KG1 (cell line): ENCODE data around the gene POLR1A.

Source experiments
- DNase-seq: peaks from one replicate; lab custom pipeline; 2025; lab: John Stamatoyannopoulos, UW

POLR1A gene

DNA sequence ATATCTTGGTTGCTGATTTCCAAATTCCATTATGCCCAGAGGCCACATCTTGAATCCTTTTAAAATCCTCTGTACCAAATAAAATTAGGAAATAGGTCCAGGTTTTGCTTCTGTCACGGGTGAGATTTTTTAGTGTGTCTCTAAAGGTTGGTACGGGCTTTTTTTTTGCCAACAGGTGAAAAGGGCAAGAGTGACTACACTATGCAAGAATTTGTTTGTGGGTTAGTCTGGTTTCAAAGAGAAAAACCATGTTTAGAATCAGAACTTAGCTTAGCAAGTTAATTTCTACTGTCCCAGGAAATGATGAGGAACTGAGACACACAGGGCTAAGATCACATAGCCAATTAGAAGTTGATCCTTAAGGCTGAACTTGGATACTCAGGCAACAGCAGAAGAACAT lies 41.7 kb downstream of the POLR1A start:
- DNase-seq, result no peak

DNA sequence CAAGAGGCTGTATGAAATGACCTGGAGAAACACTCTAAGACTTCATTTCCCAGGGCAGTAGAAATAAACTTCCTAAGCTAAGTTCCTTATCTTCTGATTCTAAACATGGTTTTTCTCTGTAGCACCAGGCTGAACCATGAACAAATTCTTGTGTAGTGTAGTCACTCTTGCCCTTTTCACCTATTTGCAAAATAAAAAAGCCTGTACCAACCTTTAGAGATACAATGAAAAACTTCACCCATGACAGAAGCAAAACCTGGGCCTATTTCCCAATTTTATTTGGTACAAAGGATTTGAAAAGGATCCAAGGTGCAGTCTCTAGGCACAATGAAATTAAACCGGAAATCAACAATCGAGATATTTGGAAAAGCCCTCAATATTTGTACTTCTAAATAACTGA lies 43.6 kb downstream of the POLR1A start:
- no peak for DNase-seq

DNA sequence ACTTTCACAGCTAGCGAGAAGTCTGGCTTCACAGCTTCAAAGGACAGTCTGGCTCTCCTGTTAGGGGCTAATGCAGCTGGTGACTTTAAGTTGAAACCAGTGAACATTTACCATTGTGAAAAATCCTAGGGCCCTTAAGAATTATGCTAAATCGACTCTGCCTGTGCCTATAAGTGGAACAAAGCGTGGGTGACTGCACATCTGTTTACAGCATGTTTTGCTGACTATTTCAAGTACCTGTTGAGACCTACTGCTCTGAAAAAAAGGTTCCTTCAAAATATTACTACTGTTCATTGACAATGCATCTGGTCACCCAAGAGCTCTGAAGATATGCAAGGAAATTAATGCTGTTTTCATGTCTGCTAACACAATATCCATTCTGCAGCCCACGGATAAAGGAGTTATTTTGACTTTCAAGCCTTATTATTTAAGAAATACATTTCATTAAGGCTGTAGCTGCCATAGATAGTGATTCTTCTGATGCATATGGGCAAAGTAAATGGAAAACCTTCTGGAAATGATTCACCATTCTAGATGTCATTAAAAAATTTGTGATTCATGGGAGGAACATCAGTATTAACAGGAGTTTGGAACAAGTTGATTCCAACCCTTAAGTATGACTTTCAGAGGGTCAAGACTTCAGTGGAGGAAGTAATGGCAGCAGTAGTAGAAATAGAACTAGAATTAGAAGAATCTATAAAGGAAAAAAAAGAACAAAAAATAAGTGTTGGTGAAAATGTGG lies 48.9 kb downstream of the POLR1A start:
- DNase-seq, result no peak

DNA sequence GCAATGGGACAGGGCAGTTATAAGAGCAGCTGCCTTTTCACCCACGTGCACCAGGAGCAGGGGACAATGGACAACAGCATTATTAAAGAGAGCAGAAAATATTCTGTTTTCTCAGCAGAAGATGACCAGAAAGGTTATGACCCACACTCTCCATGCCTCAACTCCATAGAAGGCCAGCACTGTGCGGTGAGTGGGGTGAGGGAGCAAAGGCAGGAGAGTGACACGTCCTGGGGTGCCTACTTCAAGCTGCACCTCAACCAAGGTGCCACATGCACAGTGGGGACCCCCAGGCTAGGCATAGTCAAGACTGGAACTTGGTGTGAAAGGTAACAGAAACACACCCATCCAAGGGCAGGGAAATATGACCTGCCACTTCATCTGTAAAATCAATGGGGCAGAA lies 50.4 kb downstream of the POLR1A start:
- no peak for DNase-seq

DNA sequence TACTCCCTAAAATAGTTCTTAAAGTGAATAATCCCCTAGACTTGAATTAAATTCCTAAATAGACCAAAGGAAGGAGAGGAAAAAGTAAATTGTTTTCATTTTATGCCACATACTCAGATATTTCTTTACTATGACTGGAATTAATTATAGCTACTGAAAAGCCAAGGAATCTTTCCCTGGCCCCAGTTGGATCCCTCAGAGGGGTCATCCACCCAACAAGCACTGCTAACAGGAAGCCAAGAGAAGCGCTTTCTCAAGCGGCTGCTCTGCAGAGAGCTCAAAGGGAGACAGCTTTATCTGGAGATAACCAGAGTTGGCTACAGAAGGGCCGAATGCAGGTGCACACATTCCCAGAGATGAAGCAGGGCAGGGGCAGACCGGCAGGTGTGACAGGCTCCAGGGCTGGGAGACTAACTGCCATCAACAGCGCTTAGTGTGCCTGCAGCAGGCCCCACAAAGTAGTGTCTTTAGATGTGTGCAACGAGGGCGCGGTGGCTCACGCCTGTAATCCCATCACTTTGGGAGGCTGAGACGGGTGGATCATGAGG lies 51.1 kb downstream of the POLR1A start:
- no peak for DNase-seq

DNA sequence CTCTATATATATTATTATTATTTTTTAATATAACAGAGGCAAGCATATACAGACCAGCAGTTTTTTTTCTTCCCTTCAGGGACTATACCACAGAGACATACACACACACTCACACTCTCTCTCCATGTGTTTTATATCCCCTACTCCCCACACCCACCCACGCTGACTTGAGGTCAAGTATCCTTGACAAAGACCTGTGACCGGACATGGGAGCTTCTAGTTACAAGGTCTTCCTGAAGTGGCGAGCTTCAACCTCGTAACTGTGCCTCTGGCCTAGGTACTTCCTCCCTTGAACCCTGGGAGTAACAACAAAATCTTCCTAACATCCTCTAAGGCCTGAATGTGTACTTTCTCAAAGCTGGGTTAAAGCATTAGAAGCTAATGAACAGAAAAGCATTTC lies 52.5 kb downstream of the POLR1A start:
- no peak for DNase-seq

DNA sequence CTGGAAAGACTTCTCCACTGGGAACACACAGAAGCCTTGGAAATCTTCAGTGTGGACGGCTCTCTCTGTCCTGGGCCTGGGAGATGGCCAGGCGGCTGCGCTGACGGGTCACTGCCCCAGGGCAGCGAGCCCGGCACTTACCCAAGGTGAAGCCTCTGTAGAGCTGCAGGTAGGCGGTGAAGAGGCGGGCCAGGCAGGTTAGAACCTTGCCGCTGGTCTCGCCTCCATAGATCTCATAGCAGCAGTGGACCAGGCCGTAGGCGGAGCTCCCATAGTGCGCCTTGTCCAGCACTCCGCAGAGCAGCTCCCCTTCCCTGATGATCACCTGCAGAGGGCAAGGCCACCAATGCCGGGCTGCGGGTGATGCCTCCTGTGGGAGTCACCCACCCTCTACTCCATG lies 53.0 kb downstream of the POLR1A start:
- no peak for DNase-seq

DNA sequence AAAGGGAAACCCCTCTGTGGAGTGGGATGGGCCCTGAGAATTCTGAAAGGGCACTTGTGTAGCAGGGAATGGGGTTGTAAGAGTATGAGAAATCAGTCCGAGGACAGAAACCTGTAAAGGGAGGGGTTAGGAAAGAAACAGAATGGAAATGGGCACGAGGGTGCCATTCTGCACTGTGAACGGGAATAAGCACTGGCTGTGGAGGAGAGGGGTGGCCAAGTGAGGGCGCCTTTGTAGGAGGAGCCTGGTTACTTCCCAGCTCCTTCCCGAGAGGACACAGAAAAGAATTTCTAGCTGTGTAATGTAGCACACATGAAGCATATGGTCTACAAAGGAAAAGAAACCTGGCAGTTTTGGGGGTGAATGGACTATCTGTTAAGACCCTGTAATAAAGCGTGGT lies 53.4 kb downstream of the POLR1A start:
- DNase-seq, result no peak

DNA sequence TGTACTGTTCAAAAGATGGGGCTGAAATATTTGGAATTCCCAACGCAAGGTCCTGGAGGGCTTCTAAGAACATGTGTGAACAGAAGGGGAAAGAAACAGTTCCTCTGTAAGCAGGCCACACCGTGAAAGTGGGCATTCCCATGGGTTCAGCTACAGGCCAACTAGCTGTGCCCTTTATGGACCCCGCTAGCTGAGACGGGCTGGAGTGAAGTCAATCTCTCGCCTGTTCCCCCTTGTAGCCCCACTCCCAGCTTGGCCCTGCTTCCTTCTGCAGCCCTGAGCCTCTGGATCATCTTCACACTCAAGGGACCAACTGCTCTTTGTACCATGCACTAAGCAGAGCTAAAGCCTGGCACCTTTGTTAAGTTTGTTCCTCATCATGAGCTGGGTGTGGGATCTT lies 55.4 kb downstream of the POLR1A start:
- DNase-seq, result no peak

DNA sequence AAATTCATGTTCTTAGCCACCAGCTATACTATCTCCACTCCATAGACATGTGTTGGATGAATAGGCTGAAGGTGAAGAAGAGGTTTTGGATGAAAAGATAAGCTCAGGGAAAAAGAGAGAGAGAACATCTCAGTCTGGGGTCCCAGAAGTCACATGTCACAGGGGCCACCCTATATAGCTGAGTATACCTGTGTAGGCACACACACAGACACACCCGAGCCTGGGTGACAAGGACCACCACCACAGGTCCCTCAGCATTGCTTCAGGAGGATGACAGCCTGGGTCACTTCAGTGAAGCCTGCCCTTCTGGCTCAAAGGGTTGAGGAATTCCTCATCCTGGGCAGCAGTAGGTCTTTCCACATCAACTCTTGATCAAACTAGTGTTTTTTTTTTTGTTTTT lies 56.2 kb downstream of the POLR1A start:
- no peak for DNase-seq

DNA sequence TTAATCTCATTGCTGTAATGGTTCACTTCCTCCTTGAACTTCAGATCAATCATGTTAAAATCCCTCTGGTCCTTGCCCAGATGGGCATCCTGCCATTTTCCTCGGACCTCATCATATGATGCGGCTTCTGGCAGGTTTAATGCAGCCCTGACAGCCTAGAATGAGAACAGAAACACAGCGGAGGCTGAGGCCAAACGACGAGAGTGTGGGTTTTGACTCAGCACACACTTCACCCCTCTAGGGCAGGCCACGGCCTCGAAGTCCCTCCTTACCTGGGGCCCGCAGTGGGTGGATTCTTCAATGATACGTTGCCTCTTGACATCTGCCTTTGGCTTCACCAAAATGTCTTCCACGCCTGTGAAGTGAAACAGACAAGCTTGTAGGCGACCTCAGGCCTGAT lies 56.8 kb downstream of the POLR1A start:
- DNase-seq, result no peak

DNA sequence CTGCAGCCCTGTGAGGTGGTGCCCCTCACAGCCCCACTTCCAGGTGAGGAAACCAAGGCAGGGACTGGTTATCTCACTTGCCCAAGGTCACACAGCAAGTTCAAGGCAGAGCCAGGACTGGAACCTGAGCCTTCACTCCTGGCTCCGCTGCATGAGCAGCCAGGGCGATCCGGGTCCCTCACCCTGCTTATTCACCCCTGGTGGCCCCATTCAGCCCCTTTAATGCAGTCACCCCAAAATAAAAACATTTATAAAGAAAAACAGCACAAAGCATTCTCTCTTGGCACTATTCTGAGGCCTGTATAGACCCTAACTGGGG lies 57.3 kb downstream of the POLR1A start:
- no peak for DNase-seq

DNA sequence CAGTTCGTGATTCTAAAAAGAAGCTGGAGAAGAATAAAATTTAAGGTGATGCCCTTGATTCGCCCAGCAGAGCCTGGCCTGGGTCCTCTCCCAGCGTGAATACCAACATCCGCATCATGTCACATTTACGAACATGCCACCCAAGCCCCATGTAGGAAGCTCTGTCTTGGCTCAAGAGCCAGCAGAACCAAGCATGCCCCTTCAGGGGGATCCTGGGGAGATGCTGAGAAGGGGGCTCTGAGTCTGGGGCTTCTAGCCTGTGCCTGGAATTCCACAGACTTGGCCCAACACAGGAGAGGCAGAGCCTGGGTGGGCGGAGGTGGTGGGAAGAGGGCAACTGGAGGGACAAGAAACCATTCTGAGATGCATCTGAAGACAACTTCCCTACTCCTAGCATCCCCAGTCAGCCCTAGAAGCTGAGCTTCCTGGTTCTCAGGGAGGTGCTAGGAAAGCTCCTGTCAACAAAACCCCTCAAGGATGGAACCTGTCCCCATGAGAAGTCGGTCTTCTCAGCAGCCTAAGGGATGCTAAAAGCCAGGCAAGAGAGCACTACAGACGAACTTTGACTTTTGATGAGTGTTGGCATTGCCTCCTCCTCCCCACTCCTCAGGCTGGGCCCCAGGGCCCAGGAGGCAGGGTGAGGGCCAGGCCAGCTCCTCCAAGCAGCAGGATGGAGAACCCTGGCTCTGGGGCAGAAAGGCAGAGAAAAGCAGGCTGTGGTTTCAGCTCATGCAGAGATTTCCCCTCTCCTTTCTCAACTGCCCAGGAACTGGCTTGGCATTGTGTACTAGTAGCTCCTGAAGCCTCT lies 57.9 kb downstream of the POLR1A start:
- no peak for DNase-seq

DNA sequence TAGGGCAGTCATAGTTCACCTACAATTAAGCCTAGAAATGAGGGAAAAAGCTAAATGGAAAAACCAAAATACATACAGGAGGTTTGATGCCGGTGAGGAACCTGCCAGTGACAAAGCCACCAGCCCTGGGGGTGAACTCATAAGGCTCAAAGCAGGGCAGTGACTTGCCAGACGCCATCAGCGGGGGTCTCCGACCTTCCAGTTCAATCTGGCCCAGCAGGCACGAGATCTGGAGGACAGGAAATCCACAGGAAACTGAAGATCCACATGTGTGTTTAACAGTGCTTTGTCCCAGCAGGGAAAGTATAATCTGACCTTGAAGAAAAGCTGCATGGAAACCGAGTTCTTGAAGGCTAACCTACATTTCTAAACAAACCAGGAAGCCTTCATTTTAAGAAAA lies 60.1 kb downstream of the POLR1A start:
- no peak for DNase-seq

DNA sequence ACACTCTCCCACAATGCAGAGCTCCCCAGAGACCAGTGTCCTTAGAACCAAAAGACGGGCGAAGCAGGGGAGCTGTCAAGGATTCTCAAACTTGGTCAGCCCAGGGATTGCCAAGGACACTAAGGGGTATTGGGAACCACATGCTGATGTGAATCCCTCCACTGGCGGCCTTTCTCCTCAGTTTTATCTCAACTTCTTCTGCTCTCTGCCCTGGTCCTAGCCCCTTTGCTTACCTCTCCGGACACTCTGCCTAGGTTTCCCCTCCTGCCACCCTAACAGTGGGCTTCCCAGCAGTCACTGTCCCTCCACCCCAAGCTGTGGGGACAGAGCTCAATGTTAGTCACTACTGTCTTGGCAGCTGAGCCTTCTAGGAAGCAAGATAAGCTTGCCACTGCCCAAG lies 61.1 kb downstream of the POLR1A start:
- no peak for DNase-seq

DNA sequence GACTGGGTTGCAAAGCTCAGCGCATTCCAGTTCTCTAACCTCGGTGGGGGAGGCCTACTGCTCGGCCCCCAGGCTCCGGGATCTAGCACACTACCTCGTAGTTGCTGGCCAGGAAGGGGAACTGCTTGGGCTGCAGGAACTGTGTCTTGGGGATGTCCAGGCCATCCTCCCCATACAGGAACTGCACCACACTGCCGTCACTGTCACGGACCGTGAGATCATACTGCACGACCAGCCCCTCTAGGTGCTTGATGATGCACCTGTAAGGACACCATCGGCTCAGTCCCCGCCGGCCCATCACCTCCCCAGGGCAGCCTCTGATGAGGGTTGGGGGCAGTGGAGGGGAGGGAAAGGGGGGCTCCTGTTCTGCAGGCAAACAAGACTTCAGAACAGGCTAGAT lies 61.6 kb downstream of the POLR1A start:
- no peak for DNase-seq

DNA sequence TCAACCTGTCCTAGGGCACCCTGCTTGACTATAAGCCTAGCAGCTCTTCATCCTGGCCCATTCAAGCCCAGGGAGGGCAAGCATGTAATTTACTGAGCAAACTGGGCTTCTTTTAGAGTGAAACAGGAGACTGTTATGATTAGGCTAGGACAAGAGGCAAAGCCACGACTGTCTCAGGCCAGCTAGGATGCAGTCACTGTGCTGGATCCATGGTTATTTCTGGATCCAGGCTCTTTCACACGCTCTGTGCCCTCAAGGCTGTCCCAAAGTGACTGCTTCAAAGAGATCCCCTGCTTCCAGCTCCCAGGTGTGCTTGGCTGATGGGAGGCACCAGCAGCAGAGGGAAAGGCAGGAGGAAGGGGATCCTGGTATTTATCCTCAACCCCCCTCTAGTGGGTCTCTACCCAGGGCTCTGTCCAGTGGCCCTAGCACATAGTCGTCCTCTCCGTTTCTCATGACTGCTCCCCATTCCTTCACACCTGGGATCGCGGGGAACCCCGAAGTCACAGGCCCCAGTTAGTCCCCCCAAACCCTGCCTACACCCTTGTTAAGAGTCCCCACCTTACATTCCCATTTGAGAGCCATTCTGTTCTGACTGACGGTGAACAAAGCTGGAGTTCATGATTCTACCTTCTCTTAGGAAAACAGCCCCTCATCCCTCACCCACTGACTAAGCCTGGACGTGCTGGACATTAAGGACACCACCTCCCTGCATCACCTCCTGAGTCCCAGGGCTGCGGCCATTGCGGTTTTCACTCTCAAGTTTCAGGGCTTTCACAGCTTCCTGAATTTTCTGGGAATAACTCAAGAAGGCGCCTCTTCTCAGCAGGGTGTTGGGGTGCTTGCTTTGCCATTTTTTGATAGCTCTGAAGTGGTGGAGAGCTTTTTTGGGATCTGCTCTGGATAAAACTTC lies 63.2 kb downstream of the POLR1A start:
- no peak for DNase-seq

DNA sequence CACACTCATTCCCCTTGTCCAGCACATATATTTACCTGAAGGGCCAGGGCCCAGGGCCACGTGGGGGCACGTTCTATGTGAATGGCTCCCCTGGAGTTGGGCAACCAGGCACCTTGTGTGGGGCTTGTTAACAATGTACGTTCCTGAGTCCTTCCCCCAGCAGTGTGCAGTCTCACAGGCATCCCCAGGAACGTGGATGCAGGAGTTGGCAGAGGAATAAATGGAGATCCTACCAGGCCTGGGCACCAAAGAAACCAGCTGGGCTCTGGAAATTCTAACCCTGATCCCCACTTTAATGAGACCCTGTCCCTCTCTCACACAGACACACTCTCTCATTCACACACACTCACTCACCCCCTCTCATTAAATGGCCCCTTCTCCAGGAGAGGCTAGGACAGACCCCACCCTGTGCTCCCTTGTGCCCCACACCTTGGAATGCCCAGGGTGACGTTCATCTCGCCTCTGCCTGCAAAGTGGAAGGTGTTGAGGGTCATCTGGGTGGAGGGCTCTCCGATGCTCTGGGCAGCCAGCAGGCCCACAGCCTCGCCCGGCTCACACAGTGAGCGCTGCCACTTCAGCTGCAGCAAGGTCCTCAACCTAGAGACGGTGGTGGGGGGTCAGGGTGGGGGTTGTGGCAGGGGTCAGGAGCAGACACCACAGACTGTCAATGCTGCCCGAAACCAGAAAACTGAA lies 65.6 kb downstream of the POLR1A start:
- no peak for DNase-seq

DNA sequence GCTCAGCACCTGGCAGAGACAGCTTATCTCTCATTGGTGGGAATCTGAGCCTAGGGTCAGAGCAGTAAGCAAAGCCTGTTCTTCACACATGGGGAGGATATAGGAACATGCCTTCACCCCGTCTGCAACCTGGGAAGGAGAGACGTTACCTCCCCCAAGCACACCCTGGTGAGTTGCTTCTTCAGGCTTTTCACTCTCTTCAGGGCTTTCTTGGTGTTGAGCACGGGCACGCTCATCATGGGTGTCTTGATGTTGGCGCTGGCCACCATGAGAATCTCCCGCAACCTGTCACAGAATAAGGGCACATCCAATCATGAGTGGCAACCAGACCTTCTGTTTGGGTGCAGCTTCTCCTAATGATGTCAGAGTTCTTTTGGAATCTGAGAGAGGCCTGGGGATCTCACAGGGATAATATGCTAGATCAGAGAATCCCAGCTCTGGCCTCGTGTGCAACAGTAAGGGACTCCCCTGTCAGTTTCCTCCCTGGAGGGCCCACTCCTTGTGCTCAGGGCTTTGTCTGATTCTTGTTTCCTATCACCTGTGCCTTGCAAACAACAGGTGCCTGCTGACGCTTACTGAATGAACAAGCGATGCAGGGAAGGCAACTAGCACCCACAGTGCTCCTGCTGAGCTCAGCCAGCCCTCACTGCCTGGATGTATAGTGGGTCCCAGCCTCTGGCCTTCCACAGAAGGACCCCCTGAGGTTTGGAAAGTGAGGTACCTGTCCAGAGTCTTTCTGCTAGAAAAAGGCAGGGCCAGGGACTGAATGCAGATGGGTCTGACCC lies 66.3 kb downstream of the POLR1A start:
- DNase-seq, result no peak

DNA sequence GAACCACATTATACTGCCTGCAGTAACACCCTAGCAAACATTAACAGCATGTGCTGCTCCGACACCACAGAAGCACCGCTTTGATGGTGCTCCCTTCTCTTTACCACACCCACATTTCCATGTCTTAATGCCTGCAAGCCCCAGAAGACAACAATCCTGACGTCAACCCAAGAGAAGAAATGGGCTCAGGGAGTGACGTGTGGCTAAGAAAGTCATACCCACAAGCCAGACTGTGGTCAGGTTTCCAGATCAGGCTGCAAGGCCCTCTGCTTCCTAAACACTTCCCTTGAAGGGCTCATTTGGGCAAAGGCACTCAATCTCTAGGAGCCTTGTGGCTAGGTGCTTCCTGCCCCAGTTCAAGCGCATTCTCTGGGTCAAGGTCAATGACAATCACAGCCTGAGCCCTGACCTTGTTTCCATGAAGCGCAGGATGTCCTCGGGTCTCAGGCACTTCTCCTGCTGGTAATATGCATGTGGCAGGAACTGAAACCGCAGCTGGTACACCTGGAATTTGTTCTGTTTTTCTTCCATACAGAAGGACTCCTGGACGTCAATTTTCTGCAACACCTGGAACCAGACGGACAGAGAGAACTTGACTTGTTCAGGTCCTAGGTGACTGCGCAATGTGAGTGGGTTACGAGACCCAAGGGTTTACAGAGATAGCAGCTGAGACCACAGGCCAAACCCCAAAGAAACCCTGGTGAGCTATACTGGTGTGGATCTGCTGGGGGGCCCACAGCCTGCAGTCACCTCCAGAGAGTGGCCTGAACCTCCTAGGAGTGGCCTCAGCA lies 67.2 kb downstream of the POLR1A start:
- DNase-seq, result peak; percentile 22
